DMS153 (cell line): Measurements from ENCODE around the gene APOL1.

Source experiments
- DNase-seq: peaks from one replicate; lab custom pipeline; 2025; lab: John Stamatoyannopoulos, UW

APOL1 gene

DNA sequence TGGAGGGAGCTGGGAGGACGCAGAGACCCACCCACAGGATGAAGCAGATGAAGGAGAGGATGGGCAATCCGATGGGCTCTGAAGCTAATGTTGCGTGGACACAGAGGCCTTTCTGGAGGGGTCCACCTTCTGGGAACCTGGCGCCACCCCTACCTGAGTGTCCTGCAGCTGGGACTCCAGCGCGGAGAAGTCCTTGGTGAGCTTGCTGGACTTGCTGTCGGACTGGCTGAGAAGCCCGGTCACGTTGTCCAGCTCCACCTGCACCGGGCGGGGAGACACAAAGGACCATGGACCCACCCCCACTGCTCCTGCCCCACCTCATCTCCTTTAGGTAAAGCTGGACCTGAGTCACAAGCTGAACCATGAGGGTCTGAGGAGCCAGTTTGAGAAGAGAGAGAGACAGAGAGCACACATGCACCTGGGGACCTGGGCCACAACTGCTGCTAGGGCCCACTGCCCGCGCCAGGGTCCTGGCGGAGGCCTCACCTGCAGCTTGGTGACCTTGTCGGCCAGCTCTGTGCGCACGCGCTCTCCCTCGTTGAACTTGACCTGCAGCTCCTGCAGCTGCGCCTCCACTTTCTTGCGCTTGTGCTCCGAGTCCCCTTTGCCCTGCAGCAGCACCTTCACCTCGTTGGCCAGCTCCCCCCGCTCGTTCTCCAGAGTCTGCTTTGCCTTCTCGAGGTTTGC is 40.8 kb downstream of the APOL1 start:
- DNase-seq: no peak

- DNase-seq: no peak
Observed at GRCh38 chr22:36294293-36294620, 41.3 kb downstream of the APOL1 start.

DNA sequence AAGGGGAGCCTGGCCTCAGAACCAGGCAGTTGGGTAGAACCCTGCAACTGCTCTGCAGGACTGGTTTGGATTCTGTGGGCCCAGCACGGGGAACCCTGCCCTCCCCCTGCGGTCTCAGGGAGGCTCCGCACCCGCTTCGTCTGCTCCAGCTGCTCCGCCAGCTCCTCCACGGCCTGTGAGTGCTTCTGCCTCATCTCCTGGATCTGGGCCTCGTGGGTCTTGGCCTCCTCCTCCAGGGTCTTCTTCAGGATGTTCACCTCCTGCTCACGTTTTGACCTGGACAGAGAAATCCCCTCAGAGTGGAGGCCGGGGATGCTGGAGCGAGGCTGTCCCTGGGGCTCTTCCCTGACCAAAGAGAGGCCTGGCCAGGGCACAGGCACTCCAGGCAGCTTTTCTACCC is 41.9 kb downstream of the APOL1 start:
- no peak for DNase-seq

GRCh38 chr22:36295247-36295646 is 42.3 kb downstream of the APOL1 start:
- DNase-seq: no peak

- no peak for DNase-seq
Observed at GRCh38 chr22:36296690-36297089, 43.8 kb downstream of the APOL1 start.

GRCh38 chr22:36297568-36297967 is 44.6 kb downstream of the APOL1 start:
- DNase-seq: no peak

GRCh38 chr22:36298118-36298517 is 45.2 kb downstream of the APOL1 start:
- DNase-seq: no peak

GRCh38 chr22:36298601-36299000 is 45.7 kb downstream of the APOL1 start:
- no peak for DNase-seq

- DNase-seq: no peak
Observed at GRCh38 chr22:36299295-36299694, 46.4 kb downstream of the APOL1 start.

DNA sequence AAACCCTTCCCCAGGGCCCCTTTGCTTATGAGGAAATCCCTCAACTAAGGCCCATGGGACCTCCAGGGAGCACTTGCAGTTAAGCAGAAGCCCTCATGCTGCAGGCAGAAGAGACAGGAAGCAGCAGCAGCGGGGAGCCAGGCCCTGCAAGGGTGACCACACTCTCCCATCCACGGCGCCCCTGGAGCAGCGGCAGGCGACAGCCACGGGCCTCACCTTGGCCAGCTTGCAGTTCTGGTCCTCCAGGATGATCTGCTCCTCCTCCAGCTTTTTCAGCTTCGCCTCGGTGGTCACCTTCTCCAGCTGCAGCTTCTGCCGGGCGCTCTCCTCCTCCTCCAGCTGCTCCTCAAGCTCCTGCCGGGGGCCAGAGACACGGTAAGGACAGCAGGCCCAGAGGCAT is 47.0 kb downstream of the APOL1 start:
- no peak for DNase-seq

GRCh38 chr22:36300396-36301212 is 47.7 kb downstream of the APOL1 start:
- DNase-seq: no peak

- DNase-seq: peak; percentile 30
Observed at GRCh38 chr22:36301384-36301828, 48.5 kb downstream of the APOL1 start.

GRCh38 chr22:36301851-36302250 is 48.9 kb downstream of the APOL1 start:
- DNase-seq: no peak

DNA sequence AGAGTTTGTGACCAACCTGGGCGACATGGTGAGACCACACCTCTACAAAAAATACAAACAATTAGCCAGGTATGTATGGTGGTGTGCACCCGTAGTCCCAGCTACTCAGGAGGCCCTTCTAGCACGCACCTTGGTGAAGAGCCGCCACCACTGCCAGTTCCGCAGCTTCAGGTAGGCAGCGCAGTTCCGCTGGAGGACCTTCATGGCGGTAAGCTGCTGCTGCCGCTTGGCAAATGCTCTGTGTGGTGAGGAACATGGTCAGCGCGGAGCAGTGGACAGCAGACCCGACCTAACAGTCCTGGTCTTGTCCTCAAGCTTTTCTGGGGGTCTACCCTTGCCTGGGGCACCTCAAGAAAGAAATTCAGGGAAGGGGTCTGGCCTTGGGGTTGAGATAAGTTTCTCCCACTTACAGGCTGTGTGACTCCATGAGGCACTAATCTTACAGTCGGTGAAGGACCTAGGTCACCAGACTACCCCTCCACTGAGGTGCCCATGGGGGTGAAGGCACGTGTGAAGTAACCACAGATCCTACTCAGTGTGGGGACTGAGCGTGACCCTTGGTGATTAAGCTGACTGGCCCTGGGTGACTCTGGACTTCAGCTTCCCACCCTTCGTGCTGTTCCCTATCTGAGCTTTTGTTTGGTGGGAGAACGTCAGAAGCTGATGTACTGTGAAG is 49.6 kb downstream of the APOL1 start:
- no peak for DNase-seq

DNA sequence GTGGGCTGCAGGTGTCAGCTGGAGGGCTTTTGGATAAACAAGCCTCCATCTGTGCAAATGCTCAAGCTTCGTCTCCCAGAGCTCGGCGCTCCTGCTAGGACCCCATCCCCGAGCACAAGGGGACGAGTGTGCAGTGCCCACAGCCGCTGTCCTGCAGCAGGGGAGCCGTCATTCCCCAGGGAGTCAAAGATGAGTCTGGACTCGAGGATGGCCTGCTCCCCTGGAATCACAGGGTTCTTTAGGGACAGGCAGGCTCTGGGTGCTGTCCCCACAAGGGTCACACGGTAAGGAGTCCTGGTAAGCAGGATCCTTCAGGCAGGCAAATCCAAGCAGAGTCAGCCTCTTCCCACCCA is 50.2 kb downstream of the APOL1 start:
- DNase-seq: no peak

DNA sequence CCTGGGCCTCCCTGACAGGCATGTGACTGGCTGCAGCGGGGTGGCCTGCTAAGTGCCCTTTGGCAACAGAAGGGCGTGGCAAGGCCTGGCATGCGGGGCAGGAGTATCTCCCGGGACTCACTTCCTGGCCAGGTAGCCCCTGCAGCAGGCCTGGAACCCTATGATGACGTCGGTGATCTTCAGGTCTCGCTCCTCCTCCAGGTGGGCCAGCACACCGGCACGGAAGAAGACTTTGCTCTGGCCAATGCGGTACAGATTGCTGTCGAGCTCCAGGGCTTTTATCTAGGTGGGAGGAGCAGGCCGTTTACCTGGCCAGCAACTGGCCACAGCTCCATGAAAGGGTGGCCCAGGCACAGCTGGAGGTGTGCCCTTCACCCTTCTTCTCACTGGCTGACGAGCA is 50.9 kb downstream of the APOL1 start:
- no peak for DNase-seq

DNA sequence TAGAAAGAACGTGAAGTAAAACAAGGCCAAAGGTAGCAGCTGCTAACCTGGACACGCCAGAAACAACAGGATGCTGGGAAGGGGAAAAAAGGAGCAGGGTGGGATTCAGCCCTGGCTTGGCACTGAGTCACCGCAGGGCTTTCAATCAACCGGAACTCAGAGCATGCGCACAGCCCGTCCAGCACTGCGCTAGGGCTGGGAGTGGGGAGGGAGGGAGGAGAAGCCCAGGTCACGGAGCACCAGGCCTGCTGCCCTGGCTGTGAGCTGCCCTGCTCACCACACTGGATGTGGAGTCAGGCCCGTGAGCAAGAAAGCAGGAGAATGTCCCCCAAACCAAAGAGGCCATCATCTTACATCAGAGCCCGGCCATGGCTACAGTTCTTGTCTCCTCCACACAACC is 51.5 kb downstream of the APOL1 start:
- no peak for DNase-seq

- DNase-seq: no peak
Observed at GRCh38 chr22:36305813-36306212, 52.9 kb downstream of the APOL1 start.

- no peak for DNase-seq
Observed at GRCh38 chr22:36306227-36306626, 53.3 kb downstream of the APOL1 start.

- no peak for DNase-seq
Observed at GRCh38 chr22:36308880-36309279, 55.9 kb downstream of the APOL1 start.

DNA sequence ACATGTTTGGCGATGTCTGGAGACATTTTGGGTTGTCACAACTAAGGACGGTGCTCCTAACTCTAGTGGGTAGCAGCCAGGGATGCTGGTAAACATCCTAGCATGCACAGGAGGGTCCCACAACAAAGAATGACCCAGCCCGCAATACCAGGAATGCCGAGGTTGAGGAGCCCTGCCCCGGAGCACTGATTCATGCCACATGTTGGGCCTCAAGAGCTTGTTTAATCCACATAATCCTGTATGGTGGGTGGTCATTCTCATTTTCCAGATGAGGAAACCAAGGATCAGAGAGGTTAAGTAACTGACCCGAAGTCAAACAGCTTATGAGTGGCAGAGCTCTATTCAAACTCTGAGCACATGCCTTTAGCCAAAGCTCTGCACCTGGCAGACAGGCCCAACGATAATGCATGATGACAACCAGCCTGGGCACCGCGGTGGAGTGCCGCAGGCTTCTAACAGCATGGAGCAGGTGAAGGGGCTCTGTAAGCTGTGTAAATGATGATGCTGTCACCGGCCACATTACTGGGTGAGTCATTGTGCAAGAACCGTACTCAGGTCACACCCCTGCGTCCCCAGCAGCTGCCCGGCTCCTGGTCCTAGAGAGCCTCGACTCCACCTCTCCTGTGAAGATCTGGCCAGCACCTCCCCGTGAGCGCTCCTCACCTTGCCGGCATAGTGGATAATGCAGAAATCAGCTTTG is 58.6 kb downstream of the APOL1 start:
- DNase-seq: no peak

GRCh38 chr22:36315325-36315724 is 62.4 kb downstream of the APOL1 start:
- no peak for DNase-seq

GRCh38 chr22:36316419-36316818 is 63.5 kb downstream of the APOL1 start:
- no peak for DNase-seq
